IPS DF 4.7 (cell line): ENCODE data around the gene RPL9.
"Not testable (repeated sequence)": the region's sequence is repeated elsewhere in the genome, so short reads cannot be mapped to it uniquely, and the experiment has no call there.

Source experiments
- DNase-seq: peaks from one replicate; pipeline ENCODE4 v3.0.0-alpha.2; 2013; ENCODE audit warnings: low spot score; ENCODE audit errors: extremely low read depth

Gene RPL9

DNA sequence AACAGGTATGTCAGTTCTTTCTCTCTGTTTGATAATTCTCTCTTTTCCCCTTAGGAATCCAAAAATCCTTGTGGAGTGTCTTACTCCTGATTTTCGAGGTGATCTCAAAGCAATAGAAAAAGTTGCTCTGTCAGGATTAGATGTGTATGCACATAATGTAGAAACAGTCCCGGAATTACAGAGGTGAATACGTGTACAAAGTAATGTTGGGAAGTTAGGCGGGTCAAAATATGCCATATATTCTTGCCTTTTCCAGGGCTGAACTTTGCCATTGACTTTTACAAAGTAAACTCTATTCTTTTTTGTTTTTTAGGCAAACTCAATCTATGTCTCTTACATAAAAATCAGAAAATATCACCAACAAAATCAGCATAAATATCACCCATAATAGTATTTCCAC, 8.7 kb upstream of the RPL9 start:
- no peak for DNase-seq

DNA sequence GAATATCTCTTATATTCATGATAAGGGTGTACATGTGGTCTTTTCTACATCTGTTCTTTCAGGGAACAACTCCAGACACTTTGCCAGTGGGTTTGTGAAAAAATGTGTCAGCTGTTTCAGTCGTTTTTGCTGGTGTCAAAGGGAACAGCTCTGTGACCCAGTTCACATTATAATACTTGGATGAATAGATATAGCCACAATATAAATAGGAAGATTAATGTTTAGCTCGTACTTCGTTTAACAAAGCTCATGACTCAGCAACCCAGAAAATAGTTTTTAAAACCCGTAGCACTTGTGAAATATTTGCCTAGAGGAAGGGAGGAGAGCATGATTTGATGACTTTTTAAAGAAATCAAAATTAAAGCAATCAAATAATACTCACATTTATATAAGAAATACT, 8.0 kb upstream of the RPL9 start:
- no peak for DNase-seq

DNA sequence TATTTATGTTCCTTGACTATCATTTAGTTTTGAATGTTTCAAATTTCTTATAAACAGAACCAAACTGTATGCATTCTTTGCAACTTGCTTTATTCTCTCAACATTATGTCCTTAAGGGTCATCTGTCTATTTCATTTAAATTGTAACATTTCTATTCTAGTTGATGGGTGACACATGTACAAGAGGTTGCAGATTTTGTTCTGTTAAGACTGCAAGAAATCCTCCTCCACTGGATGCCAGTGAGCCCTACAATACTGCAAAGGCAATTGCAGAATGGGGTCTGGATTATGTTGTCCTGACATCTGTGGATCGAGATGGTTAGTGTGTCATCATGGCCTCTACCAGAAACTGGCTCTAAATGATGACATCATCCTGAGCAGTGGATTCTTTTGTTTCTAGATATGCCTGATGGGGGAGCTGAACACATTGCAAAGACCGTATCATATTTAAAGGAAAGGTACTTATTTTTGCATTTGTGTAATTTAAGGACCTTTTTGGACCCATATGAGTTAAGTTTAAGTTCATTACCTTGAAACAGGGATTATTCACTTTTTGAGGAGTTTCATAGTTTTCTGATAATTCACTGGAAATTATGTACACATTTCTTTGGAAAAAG, 6.3 kb upstream of the RPL9 start:
- no peak for DNase-seq

DNA sequence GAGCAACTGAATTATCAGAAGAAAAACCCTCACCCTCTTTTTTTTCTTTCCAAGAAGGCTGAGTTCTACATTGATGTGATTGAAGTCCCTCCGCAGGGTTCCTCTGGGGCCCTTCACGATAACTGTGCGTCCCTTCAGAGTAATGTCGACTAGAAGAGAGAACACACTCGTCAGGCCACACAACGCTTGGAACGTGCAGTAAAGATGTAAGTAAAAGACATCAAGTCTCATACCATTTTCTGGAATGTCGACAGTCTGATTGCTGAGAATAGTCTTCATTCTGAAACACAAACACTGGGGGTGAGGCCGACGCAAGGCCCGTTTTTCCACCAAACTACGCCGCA, 589 bp downstream of the RPL9 start:
- not testable (repeated sequence) for DNase-seq

DNA sequence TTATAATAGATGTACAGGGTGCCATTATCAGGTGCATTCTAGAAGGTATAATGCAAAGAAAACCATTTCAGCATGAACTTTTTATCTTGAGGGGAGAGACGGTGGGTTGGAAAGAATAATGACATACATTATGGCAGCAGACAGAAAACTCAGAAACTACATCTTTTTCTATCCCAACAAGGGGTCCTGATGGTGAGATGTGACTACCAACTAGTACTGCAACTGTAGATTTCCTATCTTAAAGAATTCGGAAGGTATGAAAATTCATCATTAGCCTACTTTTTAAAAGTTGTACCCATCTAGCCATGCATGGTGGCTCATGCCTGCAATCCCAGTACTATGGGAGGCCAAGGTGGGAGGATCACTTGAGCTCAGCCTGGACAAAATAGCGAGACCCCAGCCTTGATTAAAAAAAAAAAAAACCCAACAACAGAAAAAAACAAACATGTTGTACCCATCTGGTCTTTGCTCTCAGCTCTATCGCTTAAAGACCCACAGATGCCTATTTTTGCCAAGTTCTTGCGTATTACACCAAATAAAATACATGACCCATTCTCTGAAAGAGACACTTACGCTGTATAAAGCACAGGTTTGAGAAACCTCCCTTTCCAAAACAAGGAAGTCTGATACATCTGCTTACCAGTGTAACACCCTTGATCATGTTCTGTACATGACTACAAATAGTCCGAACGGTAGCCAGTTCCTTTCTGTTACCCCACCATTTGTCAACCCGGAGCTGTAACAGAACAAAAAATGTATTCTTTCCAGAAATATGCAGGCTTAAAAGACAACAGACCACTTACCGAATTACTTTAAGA, 1.6 kb downstream of the RPL9 start:
- no peak for DNase-seq

DNA sequence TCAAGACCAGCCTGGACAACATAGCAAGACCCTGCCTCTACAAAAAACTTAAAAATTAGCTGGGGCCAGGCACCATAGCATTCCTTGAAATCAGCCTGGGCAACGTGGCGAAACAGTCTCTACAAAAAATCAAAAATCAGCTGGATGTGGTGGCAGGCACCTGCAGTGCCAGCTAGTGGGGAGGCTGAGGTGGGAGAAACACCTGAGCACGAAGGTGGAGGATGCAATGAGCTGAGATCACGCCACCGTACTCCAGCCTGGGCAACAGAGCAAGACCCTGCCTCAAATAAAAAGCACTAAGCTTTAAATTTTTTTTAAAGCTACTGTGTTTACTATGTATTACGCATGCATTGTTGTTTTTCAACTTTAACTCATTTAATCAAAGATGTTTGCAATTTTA, 3.2 kb downstream of the RPL9 start:
- DNase-seq, result no peak

DNA sequence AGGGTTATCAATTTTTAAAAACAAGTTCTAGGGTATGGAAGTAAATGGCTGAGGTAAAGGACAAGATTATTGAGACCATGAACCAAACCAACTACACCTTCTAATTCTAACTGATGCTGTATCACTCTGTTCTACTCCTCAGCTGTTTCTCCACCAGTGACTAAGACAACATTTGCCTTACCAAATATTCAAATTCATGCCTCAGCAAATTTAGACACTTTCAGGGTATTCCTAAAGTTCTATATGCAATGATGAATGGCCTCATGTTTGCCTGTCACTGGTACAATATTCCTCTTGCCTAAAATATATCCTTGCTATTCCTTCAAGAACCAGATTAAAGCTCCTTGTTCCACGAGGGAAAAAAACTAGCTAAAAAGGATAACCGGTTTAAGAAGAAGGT, 5.0 kb downstream of the RPL9 start:
- DNase-seq, result no peak

DNA sequence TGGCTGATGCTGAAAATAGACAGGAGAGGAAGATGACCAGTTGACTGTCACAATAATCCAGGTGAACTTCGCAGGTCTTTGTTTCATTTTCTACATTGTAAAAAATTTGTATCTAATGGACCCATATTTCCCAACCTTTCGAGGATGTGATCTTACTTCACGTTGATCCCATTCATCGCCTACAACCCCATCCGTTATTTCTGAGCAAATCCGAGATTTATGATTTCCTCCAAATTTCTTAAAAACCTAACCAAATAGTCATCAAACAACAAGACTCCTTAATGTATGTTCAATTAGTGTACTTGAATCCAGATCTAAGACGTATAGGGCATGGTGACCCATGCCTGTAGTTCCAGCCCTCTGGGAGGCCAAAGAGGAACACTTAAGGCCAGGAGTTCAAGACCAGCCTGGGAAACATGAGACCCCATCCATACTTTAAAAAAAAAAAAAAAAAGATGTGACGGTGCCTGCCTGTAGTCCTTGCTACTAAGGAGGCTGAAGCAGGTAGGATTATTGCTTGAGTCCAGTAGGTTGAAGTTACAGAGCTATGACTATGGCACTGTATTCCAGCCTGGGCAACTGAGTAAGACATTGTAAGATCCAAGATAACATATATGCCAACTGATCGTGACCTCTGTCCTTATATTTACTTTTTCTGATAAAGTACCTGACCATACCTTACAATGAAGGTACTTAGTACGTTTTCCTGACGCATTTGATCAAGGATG, 5.7 kb downstream of the RPL9 start:
- DNase-seq, result no peak

DNA sequence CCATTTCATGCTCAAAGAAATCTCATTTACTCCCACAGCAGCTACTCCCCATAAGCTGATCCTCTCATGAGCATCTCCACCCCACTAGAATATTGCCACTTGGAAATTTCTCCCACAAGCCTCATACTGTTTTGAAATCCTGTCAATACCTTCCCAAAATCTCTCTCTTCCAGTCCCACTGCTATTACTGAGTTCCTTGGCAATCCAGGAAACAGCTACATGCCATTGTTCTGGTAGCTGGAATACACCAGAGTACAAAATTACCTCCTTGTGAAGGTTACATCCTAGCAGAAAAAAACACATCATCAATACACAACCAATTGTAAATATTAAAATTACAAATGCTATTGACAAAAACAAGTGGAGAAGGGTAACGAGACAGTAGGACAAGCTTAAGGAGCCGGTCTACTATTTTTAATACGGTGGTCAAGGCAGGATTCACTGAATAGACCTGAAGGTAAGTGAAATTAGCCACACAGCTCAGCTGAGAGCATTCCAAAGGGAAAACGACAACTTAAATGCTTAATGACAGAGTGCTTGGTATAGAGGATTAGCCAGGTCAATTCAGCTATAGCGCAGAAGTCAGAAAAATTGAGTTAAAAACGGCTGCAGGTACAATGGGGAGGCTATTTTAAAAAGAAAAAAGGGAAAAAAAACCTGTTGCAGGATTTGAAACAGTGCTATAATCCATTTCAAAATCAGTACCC, 6.4 kb downstream of the RPL9 start:
- no peak for DNase-seq

DNA sequence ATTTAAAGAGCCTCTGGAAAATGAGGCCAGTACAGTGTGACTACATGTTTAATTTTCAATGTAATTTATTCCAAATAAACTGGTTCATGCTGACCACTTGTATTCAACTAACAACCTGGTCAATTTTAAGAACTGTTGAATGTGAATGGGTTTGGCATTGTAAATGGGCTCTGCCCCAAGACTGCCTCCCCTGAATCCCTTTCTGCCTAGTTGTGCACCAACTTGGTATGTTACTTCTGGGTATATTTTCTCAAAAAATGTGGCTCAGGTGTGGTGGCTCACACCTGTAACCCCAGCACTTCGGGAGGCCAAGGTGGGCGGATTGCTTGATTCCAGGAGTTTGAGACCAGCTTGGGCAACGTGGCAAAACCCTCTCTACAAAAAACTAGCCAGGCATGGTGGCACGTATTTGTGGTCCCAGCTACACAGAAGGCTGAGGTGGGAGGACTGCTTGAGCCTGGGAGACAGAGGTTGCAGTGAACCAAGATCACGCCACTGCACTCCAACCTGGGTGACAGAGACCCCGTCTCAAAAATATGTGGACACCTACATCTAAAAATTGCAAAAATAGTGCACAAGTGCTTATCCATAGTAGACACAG, 7.2 kb downstream of the RPL9 start:
- DNase-seq, result no peak

DNA sequence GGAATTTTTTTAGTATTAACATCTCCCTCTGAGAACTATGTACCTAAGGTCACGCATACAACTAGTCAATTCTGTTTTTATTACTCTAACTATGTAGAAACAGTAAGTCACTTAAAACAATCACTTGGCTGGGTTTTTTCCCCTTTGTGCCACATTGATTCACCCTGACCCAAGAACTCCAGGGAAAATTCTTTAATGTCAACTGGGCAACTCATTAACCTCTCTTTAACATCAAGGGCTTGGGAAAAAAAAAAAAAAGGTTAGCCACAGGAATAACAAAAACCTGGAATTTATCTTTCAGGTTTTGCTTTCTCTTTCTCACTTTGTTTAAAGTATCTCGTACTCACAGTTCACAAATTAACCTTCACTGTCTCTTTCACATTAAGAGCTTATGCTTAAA, 8.1 kb downstream of the RPL9 start:
- no peak for DNase-seq

DNA sequence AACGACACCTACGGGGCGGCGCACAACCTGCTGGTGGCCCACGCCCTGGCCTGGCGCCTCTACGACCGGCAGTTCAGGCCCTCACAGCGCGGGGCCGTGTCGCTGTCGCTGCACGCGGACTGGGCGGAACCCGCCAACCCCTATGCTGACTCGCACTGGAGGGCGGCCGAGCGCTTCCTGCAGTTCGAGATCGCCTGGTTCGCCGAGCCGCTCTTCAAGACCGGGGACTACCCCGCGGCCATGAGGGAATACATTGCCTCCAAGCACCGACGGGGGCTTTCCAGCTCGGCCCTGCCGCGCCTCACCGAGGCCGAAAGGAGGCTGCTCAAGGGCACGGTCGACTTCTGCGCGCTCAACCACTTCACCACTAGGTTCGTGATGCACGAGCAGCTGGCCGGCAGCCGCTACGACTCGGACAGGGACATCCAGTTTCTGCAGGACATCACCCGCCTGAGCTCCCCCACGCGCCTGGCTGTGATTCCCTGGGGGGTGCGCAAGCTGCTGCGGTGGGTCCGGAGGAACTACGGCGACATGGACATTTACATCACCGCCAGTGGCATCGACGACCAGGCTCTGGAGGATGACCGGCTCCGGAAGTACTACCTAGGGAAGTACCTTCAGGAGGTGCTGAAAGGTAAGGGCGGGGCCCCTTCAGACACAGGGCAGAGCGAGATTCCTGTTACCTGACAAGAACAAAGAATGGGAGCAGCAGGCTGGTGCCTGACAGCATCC, 11.7 kb downstream of the RPL9 start:
- DNase-seq, result no peak

DNA sequence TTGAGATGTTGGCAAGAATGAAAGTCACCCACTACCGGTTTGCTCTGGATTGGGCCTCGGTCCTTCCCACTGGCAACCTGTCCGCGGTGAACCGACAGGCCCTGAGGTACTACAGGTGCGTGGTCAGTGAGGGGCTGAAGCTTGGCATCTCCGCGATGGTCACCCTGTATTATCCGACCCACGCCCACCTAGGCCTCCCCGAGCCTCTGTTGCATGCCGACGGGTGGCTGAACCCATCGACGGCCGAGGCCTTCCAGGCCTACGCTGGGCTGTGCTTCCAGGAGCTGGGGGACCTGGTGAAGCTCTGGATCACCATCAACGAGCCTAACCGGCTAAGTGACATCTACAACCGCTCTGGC, 12.3 kb downstream of the RPL9 start:
- DNase-seq, result no peak

DNA sequence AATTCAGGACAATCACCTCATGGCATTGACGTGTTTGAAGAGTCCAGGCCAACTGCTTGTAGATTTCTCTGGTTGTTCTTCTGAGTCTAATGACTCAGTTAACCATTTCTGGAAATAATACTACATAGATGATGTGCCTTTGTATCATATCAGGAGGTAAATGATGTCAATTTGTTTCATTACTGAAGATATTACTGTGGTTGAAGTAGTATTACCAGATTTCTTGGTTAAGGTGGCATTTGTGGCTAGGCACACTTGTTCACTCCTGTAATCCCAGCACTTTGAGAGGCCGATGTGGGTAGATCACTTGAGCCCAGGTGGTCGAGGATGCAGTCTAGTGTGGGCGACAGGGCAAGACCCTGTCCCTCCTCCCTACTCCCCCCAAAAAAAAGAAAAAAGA, 15.7 kb downstream of the RPL9 start:
- DNase-seq, result no peak

DNA sequence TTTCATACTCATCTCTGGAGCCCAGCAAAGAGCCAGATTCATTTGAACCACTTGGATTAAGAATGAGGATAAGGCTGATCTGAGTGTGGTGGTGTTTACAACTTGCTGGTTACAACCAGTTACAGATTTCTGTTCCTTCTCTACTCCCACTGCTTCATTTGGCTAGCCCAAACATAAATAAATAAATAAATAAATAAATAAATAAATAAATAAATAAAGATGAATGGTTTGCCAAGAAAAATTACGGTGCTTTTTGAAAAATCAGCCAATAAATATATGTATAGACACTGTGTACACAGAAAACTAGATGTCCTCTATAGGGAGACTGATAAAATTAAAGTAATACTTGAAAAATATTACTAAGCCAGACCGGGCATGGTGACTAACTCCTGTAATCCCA, 17.1 kb downstream of the RPL9 start:
- DNase-seq, result no peak

DNA sequence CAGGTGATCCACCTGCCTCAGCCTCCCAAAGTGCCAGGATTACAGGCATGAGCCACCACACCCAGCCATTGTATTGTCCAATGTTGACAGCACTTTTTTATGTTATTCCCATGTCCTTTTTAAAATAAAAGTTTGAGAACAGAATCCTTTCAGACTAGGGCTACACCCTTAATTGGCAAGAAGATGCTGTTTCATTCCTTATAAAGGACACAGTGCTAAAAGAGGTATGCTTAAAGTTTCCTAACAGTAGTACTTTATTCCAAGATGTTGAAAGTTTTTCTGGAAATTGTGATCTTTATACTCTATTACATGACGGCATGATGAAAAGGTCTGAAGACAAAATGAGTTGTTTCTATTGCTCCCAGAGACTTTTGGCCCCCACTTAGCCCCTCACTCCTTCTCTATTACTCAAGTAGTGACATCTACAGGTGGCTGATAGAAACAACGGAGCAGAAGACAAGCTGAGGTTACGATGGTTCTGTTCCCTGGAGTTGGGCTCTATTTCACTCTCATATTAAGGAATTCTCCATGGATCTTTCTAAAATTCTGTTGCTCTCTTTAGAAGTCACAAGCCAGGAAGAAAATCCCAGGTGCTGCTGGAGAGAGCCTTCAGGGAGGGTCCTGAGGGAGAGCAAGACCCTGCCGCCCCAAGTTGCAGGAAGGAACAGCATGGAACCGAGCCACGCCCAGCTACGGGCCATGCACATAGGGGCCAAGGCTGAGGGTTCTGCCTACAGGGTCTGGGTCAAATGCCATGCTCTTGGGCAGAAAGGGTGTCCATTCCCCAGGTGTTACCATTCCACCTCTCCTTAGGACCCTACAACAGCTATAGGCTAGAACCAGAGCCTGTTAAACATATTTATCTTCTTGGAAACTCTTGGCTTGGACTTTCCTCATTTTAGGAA, 22.8 kb downstream of the RPL9 start:
- no peak for DNase-seq

DNA sequence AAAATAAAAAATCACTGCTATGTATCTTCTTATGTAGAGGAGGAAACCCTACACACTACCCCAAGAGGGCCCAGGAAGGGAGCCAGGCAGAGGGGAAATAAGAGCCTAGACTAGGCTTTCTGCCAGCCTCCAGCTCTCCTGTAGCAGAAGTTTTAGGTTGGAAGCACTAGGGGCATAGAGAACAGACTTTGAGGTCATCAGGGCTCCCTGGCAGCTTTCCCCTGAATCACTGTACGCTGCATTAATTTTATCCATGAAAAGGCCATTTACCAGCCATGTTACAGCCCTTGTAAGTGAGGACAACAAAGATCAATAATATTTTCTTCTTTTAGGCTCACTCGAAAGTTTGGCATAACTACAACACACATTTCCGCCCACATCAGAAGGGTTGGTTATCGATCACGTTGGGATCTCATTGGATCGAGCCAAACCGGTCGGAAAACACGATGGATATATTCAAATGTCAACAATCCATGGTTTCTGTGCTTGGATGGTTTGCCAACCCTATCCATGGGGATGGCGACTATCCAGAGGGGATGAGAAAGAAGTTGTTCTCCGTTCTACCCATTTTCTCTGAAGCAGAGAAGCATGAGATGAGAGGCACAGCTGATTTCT, 24.7 kb downstream of the RPL9 start:
- DNase-seq, result no peak

DNA sequence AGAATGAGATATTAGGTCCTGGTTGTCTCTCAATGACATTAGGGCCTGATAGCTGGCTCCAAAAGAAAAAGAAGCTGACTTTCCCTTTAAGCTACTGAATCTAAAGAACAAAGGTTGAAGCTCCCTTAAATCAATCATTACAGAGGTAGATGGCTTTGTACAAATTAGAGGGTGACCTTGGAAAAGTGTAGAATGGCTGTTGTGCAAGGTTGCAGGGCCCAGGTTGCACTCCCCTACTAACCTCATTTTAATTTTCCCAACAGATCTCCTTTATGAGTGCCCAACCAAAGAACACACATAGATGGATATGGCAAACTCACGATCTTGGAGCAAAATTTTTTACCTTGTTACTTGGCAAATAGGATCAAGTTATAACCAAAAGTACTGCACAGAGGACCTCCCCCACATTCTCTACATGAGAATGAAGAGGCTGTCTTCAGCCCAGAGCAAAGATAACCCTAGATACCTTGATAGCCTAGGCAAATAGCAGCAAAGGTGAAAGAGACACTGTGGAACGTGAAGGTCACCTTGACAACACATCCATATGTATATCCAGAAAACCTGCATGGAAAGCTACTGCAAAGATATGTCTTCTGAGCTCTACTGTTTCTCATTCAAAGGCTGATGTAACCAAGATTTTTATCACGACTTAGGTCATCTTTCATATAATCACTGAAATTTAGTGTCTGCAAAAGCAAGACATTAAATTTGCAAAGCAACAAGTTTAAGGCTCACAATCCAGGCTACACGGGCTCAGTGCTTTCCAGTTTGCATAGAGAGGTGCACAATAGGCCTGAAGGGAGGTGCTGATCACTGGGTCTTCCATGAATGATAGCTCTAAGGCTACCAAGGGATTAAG, 29.0 kb downstream of the RPL9 start:
- no peak for DNase-seq
